ENCODE data around the gene BTAF1.

GRCh38 chr10:91953600-91954160 lies 30.1 kb downstream of the BTAF1 start:
- TF ChIP-seq POLR2A (IDR thresholded peaks at IDR 0.05; ENCODE audit: low read length) (no peak), GATA1 (IDR thresholded peaks at IDR 0.05; ENCODE audit: low read depth, low read length) (no peak)

All from erythroblast (primary cell).